Measurements from ENCODE around the gene TMEM150B.
A peak's percentile ranks its signal among the peaks of the same experiment; 100 is the strongest.

TMEM150B gene

GRCh38 chr19:55354698-55355212, 29.6 kb upstream of the TMEM150B start, which contains the start of gene COX6B2:
Gene COX6B2, minus strand, starts transcription at chr19:55354719. Its CDS starts 198 bp downstream, at chr19:55354521.
- no peak for DNase-seq

GRCh38 chr19:55353803-55354697, 28.9 kb upstream of the TMEM150B start:
- DNase-seq = peak; percentile 54

- no peak for DNase-seq
These were observed 28.2 kb upstream of the TMEM150B start for GRCh38 chr19:55353356-55353802.

DNA sequence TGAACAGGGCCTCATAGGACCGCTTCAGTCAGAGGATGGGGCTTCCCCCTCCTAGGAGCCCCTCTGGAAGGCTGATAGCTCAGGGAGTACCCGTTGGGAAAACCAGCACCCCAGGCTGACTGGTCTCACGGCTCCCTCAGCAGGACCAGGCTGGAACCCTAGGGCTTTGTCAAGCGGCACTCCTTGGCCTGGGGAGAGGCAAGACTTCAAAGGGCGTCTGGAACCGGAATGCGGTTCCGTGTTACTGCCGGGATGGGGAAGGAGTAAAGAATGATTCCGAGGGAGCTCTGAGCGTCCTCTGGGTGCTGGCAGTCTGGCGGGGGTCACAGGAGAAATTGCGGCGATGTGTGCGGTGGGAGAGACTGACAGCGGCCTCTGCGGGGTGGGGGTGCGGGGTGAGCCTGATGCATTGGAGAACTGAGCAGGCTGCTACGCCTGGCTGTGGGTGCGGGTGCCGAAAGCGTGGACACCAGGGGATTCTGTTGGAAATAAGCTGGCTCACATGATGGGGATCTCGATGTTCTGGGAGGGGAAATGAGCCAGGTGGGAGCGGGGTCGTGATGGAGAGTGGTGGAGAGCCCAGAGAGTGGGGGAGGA, 27.5 kb upstream of the TMEM150B start:
- DNase-seq = no peak

GRCh38 chr19:55352040-55352439, 26.9 kb upstream of the TMEM150B start:
- no peak for DNase-seq

DNA sequence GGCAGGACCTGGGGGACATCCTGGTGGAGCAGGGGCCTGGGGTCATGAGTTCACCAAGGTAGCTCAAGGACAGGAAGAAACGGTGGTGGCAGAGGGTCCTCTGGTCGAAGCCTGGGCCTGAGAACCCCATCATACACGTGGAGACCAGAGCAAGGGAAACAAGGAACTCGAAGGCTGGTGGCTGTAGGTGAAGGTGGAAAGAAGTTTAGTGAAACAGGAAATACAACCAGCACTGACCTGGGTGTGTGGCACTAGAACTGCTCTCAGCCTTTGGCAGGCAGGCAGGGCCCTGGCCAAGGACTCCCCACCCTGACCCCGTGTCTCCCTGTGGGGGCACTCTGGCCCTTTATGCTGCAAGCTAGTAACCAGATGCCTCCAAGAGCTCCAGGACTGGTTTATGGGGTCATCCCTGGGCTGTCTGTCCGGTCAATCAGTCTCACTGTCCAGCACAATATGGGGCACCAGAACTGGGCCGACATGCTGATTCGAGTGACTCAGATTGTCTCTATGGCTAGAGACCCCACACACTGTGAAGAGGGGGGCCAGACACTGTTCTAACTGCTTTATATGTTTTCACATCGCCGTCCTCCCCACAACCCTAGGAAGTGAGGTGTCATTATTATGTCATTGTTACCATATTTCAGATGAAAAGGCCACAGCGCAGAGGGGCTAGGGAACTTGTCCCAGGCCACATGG, 25.6 kb upstream of the TMEM150B start:
- no peak for DNase-seq

DNA sequence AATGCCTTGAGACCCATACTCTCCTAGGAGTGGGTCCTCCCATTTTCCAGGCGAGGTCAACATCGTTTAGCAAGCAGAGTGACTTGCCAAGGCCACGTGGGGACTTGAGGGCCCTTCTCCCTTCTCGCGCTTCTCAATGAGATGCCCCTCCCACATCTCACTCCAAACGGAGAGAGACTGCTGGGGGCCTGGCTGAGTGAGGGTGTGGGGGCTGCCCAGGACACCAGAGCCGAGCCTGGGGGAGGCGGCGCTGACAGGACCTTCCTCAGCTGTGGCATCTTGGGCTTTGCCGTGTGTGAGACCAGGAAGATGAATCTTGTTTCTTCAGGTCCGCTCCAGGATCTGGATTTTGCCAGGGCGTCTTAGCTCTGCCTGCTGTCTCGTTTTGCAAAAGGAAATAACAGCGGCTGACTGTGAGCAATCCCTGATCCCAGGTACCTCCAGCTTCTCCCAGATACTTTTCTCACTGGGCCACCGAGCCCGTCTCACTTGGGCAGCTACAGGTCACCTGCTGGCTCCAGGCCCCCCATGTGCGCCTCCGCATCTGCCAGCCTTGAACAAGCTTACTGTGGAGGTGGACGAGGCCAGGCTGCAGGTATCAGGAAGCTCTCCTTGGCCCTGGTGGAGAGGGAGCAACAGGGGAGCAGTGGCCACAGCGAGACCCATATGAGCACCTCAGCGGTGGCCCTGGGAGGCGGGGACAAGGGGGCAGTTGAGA, 23.3 kb upstream of the TMEM150B start:
- DNase-seq = no peak

GRCh38 chr19:55347442-55348009, 22.4 kb upstream of the TMEM150B start:
- no peak for DNase-seq

DNA sequence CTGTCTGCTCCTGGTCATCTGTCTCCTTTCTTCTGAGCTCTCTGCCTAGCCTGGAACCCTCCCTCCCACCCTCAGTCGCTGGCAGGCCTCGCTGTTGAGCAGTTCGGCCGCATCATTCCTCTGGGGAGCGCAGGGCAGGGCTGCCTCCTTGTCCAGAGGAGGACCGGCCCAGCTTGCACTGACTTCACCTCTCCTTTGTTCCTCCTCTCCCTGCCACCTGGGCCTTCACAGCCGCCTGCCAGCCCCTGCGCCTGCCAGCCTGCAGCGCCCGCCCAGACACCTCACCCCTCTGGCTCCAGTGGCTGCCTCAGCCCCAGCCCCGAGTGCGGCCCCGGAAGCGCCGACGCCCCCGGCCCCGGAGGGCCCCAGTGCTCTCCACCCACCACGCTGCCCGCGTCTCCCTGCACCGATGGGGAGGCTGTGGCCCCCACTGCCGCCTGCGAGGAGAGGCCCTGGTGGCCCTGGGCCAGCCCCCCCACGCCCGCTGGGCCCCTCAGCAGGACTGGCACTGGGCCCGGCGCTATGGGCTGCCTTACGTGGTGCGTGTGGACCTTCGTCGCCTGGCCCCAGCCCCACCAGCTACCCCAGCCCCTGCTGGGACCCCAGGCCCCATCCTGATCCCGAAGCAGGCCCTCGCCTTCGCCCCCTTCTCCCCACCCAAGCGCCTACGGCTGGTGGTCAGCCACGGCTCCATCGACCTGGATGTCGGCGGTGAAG, 21.7 kb upstream of the TMEM150B start:
- no peak for DNase-seq

DNA sequence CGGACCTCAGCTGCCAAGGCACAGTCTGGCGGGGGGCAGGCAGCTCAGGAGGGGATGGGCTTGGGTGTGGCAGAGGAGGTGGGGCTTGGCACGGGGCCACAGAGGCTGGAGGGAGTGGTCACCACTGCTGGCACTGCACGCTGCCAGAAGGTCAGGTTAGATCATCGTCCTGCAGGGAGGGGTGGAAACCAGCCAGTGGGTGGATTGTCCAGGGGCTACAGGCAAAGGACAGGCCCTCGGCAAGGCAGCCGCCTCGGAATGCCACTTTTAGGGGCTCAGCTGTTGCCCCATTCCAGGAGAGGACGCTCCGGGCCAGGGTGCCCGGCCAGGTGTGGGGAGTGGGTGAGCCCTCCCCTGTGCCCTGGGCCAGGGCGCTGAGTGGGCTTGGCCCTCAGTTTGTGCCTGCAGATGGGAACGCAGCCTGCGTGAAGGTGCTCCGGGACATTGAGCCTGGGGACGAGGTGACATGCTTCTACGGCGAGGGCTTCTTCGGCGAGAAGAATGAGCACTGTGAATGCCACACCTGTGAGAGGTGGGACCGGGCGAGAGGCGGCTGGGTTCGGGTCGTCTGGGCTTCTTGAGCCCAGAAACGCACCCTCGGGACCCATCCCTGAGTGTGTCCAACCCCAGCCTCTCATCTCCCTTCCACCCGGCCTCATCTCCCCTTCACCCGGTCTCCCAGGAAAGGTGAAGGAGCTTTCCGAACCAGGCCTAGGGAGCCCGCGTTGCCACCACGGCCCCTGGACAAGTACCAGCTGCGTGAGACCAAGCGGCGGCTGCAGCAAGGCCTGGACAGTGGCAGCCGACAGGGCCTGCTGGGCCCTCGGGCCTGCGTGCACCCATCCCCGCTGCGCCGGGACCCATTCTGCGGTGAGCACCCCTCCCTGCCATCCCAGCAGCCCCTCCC, 20.9 kb upstream of the TMEM150B start:
- DNase-seq = no peak

DNA sequence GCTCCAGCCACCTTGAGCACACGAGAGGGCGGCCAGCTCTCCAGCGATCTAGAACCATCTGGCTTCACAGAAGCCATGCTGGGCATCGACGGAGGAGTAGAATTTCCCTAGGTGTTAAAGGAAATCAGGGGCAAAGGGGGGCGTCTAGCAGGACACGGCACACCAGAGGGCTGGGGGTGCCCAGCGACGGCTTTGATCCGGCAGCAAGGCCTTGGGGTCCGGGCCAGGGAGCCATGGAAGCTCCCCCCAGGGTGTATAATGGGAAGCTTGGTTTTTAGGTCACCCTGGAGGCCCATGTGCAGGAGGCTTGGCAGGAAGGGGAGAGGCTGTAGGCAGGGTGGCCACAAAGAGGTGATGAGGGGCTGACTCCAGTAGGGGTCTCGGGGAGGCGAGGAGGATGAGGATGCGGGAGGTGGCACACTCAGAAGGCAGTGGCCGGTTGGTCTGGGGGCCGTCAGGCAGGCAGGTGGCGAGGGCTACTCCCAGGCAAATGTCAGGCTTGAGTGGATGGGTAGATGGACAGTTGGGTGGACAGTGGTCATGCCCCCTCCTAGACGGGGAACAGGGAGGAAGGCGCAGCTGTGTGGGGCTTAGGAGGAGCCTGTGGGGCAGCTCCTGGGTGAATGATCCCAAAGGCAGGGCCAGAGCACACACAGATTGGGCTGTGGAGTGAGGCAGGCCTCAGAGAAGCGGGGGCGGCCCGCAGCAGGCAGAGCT, 20.1 kb upstream of the TMEM150B start:
- DNase-seq = no peak

GRCh38 chr19:55344444-55344843, 19.3 kb upstream of the TMEM150B start:
- no peak for DNase-seq

DNA sequence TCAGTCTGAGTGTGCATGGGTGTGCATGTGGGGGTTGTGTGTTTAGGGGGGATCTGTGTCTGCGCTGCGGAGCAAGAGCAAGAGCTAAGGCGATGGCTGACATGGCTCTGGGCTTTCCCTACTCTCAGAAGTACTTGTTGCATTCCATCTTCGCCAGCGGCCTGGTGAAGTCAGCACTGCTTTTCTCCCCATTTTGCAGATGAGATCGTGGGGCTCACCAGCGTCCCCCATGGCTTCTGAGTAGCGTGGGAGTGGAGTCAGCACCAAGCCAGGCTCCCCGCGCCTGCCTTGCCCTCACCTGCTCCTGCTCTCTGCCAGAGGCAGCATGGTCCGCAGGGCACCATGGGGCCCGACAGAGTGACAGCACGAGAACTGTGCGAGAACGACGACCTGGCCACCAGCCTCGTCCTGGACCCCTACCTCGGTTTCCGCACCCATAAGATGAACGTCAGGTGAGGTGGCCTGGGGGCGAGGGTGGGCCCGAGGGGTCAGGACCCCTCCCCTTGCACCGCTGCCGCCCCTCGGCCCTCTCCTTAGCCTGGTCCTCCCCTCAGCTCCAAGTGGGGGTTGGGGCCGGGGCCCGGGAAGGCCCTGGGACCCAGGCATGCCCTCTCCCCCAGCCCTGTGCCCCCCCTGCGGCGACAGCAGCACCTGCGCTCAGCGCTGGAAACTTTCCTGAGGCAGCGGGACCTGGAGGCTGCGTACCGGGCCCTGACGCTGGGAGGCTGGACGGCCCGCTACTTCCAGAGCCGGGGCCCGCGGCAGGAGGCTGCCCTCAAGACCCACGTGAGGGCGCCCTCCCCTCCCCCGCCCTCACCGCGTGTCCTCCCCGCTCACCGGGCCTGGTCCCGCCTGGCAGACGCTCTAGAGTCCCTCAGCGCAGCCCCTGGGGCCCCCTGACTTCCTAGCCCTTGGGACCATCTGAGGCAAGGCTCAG, 16.7 kb upstream of the TMEM150B start:
- no peak for DNase-seq

- no peak for DNase-seq
These were observed 16.0 kb upstream of the TMEM150B start for GRCh38 chr19:55341171-55341588.

- DNase-seq = no peak
These were observed 15.6 kb upstream of the TMEM150B start for GRCh38 chr19:55340784-55341147.

GRCh38 chr19:55339889-55340783, 15.0 kb upstream of the TMEM150B start:
- no peak for DNase-seq

GRCh38 chr19:55339105-55339888, 14.2 kb upstream of the TMEM150B start, which contains the start of gene KMT5C:
Gene KMT5C, plus strand, starts transcription at chr19:55339876. Its CDS starts 2,061 bp downstream, at chr19:55341937.
- DNase-seq = peak; percentile 99
